HG03558 (cell line): Measurements from ENCODE around the gene ADCY7.

ENCODE experiments used
- ATAC-seq: cut with Tn5 transposase; IDR thresholded peaks from one replicate; pipeline ENCODE4 v1.9.1; 2021; ENCODE audit warnings: moderate number of reproducible peaks; ENCODE audit not compliant: unreplicated experiment; ENCODE audit errors: extremely low read depth

ADCY7 gene

GRCh38 chr16:50265716-50266336, 525 bp upstream of the ADCY7 start:
- ATAC-seq: no peak

DNA sequence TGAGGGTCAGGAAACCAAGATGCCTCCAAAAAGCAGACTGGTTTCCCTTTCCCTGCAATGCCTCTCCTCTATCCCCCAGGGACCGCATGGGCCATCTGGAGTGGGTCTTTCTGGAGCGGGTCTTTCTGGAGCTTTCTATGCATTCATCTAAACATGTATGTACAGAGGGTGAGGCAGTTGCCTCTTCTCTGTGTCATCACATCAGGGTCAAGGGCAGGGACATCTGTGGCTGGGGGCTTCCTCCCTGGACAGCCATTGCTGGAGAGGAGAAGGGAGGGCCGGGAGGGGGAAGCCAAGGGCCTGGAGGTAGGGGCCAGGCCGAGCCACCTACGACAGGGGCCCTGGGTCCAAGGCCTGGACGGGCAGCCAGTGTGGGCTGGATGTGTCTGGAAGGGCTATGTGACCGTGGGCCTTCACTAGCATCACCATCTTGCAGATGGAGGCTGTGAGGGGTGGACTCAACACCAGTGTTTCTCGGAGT, 840 bp downstream of the ADCY7 start:
- ATAC-seq: no peak

DNA sequence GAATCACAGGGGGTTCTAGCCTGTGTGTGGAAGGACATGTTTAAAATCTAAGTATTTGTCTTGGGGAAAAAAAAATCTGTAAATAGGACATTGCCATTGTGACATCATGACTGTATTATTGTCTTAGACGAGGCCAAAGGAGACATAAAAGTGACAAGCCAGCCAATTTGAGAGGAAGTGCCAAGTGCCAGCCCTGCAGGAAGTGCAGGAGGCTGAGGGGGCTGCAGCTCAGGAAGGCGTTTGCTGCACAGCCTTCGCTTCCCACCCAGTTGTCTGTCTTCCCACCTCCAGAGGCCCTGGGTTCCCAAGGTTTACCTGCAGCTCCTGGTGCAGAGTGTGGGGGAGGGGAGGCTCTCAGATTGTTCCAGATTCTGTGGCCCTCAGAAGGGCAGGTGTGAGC, 1.3 kb downstream of the ADCY7 start:
- ATAC-seq: no peak

DNA sequence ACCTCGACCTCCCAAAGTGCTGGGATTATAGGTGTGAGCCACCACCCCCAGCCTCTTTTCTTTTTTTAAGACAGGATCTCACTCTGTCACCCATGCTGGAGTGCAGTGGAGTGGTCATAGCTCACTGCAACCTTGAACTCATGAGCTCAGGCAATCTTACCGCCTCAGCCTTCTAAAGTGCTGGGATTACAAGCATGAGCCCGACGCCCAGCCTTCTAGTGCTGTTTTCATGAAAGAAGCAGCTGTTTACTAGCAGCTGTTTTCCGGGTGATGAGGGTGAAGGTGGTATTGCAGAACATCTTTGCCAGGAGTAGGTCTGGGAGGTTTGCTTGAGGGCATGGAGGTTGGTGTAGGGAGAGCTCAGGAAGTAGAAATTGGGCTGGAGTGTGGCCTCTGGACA, 2.0 kb downstream of the ADCY7 start:
- ATAC-seq: no peak

- no peak for ATAC-seq
Observed at GRCh38 chr16:50269061-50269705, 2.8 kb downstream of the ADCY7 start.

- no peak for ATAC-seq
Observed at GRCh38 chr16:50269769-50270509, 3.6 kb downstream of the ADCY7 start.

GRCh38 chr16:50270510-50271147, 4.3 kb downstream of the ADCY7 start:
- no peak for ATAC-seq

DNA sequence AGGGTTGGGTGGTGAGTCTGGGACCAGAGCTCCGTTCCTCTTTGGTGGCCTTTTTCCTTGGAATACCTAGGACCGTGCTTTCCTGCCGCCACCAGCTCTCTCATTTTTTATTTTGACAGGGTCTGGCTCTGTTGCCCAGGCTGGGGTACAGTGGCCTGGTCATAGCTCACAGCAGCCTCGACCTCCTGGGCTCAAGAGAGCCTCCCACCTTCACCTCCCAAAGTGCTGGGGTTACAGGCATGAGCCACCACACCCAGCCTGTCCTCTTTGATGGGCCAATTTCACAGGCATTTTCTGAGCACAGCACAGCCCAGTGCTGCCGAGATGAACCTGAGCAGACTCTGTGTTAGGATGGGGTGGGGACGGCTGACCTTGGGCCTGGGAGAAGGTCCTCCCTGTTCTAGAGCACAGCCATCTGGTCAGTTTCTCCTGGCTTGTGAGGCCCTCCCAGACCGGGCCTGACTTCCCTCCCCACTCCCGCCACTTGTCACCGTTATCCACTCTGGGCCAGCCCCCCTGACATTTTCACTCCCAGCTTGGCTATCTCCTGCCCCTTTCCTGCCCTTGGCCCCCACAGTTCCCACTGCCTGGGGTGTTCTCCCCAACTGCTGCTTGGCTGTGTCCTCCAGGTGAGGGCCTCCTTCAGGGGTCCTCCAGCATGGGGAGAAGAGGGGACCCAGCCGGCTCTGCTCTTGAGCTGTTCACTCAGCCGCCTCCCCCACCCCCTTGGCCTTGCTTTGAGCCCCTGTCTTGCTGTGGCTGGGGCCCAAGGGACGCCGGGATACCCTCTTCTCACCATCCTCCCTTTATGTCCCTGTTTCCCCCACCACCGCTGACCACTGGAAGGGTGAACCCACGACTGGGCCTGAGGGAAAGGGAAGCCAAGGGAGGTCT, 5.0 kb downstream of the ADCY7 start:
- no peak for ATAC-seq

DNA sequence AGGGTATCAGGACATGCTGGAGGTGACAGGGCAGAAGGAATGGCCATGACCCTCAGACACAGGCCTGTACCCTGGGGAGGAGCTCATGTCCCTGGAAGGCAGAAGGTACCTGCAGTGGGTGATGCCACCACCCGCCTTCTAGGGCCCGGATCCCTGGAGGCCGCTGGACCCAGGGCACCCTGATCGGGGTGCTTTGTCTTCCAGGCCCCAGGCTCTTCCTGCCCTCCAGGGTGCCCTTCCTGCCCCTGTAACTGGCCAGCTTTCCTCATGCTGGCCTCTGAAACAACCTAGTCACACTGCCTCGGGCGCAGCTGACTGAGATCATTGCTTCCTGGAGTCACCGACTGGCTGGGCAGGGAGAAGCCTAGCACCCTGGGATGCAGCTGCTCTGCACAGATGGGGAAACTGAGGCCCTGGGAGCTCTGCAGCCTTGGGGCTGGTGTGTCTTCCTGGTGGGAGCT, 5.8 kb downstream of the ADCY7 start:
- ATAC-seq: no peak

- ATAC-seq: no peak
Observed at GRCh38 chr16:50272687-50273381, 6.5 kb downstream of the ADCY7 start.

GRCh38 chr16:50273382-50273690, 7.0 kb downstream of the ADCY7 start:
- no peak for ATAC-seq

DNA sequence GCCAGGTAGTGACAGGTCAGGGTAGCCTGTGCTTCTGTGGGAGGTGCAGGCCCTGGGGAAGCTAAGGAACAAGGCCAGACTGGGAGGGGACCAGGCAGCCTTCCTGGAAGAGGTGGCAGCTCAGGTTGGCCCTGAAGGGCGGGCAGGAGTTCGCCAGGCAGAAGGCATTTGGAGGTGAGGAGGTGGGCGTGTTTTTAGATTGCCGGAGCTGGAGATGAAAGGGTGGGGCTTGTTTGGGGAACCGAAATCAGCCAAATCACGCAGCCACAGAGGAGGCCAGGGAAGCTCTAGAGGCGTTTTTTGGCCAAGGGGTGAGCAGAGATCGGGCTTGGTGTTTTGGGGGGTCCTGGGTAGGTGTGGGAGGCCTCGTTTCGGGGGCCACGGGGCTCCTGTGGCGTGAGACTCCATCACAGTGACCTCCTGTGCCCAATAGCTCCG, 7.6 kb downstream of the ADCY7 start:
- no peak for ATAC-seq

DNA sequence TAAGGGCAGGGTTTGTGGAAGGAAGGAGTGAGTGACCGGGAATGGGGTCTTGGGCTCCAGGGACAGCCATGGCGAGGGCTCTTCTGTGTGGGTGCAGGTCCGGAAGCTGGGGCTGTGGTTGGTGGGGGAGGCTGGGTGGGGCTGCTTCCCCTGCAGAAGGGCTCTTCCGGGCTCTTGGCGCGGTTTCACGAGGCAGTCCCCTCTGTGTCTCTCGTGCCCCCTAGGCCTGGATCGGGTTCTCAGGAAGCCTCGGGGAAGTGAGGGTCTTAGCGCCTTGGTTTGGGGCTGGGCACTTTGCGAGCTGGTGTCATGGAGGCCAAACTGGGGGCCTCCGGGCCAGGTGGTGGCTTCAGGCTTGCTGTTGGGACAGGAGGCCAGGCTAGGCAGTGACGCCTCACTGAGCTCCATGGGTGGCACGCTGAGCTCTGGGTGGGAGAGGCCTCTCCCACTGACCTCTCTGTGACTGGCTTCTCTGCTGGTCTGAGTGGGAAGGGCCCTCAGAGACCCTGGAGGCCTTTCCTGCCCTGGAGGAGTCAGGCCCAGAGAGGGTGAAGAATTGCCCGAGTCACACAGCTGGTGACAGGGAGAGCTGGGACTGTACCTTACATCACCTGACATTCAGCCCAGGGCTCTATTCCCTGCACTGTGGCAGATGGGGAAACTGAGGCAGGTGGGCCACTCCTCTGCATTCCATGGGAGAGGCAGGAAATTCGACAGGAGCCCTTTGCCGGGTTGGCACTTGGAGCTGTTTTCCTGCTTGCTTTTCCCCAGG, 8.2 kb downstream of the ADCY7 start:
- no peak for ATAC-seq

DNA sequence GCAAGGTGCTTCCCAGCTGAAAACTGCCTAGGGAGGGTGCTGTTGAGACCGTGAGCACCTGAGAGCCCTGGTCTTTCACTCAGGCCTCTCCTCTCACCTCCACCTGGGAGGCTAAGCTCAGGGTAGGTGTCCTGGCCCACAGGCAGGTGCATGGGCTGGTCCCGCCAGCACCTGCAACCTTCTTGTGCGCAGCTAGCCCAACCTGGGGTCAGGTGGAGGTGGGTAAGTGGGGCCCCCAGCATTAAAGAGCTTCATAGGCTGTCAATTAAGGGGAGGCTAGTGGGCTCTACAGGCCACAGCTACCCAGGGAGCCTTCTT, 8.7 kb downstream of the ADCY7 start:
- no peak for ATAC-seq

DNA sequence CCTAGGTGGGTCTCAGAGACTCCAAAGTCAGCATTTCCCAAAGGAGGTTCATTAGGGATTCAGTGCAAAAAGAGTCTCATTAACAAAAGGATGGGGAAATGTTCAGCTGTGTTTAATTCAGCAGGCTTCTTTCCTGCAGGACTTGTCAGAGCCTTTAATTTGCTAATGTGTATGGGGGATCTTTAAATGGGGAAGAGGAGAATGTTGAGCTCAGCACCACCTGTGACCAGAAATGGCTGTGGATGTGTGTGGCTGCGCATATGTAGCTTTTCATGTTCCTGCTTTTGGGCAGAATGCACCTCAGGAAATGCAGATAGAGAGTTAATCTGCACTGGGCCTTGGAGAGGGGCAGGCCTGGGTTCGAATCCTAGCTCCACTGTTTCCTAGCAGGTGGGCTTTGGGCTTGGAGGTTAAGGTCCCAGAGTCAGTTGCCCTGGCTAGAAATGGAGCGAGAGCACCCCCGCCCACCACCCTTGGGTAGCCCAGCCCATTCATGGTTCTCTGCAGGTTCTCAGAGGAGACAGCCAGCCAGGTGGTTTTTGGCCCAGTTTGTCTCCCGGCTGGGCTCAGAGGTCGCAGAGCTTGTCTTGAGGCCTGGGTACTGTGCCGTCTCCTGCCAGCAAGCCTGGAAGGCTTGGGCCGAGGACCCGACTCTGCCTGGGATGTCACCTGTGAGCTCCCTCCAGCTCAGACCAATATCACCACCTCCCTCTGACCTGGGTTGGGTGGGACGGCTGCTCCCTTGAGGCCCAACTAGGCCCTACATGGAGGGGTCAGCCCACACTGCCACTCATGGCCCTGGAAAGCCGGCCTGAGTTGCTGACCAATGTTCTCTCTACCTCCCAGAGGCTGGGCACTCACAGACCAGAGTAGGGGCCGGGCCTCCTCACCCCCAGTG, 9.3 kb downstream of the ADCY7 start:
- no peak for ATAC-seq

DNA sequence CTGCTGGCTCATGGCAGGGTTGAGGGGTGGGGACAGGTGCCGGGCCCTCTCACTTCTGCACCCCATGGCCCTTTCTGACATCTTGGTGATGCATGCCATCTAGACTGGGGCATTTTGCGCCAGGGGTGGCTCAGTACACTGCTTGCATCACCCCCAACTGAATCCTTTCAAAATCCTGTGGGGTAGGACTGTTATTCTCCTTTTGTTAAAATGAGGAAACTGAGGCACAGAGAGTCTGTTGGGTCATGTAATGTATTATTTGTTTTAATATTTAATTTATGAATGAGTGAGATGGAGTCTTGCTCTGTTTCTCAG, 9.9 kb downstream of the ADCY7 start:
- no peak for ATAC-seq

DNA sequence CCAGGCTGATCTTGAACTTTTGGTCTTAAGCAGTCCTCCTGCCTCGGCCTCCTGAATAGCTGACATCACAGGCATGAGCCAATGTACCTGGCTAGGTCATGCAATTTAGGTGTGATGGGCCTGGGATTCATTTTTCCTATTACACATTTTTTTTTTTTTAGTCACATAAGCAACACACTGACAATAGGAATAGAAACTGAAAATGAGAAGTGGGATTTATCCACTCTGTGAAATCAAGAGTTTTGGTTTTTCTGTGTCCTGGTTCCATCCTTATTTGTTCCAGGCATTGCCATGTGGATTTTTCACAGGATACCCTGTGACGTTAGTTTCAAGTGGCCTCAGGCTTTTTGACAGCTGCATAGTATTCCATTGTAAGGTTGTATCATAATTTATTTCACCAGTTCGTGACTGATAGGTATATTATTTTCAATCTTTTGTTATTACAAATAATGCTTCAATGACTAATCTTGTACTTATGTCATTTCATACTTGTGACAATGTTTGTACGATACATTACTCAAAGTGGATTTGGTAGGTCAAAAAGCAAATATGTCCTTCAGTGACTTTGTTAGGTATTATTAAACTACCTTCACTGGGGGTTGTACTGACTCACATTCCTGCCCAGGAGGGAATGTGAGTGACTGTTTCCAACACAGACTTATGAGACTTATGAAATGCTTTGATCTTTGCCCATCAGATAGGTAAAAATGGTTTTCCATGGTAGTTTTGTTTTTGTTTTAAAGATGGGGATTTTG, 10.6 kb downstream of the ADCY7 start:
- no peak for ATAC-seq
